GM10266 (cell line): Measurements from ENCODE around the gene MAP3K15.

ENCODE experiments used
- DNase-seq: peaks from one replicate; pipeline ENCODE4 v3.0.0; 2012; ENCODE audit errors: extremely low spot score
- CTCF ChIP-seq: IDR thresholded peaks from 2 replicates; pipeline ENCODE4 v1.5.1; 2012; ENCODE audit warnings: mild to moderate bottlenecking, low read depth; ENCODE audit not compliant: control insufficient read depth, insufficient read depth; ENCODE audit errors: missing control alignments

The MAP3K15 gene

DNA sequence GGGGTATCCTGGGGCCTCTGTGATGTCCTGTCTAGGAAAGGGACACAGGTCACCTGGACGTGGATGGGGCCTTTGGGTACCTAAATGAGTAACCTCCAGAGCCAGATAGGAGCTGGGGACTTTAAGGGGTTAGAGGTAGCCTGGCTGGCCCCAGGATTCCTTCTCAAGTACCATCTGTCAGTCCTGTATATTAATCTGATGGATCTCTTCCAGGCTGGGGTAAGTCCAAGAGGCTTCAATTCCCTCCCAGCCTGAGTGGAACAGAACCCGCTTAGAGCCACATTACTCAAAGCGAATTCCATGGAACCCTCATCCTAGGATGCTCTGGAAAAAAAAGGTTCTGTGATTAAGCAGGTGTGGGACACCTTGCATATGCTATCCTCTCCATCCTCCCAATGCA is 24.8 kb upstream of the MAP3K15 start:
- no peak for TF ChIP-seq CTCF
- no peak for DNase-seq

GRCh38 chrX:19539665-19540064 is 24.4 kb upstream of the MAP3K15 start:
- DNase-seq, result no peak
- TF ChIP-seq CTCF, result no peak

- DNase-seq, result no peak
- TF ChIP-seq CTCF, result no peak
Measured at GRCh38 chrX:19535476-19535875, 20.2 kb upstream of the MAP3K15 start.

DNA sequence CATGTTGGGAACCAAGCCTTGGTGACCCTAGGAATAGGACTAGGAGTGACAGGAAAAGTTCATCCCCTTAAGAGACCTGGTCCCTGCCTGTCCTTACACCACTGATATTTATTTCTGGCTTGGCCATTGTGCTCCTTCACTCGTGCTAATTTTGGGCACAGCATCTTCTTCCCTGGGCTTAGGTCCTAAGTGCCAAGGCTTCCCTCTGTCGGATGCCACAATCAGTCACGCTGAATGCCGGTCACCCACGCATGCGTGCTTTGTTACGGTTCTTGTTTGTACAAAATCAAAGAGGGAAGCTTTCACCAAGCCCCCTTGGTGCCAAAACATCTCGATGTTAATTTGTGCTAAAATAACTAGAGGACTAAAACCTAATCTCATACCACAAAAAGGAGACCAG is 17.4 kb upstream of the MAP3K15 start:
- TF ChIP-seq CTCF, result no peak
- no peak for DNase-seq

GRCh38 chrX:19517965-19518364 is 2.7 kb upstream of the MAP3K15 start:
- TF ChIP-seq CTCF, result no peak
- DNase-seq, result no peak

DNA sequence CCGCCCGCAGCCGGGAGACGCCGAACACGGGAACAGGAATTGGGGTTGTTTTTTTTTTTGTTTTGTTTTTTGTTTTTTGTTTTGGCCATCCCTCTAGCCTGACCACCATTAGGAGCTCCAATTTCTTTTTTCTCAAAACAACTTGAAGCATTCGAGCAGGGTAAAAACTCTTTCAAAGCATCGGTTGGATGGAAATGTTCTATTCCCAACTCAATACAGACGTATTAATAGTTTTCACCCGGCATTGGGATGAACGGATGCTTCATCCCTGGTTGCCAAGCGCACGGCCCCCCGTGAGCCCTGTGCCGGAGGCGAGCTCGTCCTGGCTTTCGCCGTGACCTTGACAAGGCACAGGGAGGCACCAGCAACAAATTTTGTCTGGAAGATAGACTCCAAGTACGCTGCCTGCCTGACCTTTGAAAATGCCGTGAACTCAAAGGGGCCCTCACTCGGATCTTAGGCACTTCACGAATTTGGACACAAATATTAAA is 352 bp upstream of the MAP3K15 start:
- DNase-seq, result peak; percentile 7
- TF ChIP-seq CTCF, result peak; percentile 33

DNA sequence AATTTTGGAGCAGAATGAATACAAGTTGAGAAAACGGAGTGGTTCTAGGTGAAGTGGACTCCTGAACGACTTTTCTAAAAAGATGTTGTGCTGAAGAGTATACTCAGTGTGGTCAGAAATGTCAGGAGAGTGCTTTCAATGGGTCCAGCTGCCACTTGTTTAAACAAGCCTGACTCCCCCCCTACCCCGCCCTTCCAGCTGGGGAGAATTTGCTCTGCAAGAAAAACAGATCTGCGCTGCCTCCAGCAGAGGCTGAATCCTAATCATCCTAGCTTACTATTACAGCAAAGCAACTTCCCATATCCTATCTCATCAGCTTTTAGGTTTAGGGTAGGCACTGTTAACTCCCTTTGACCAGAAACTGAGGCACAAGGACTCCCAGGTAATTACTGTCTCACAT is 1.9 kb downstream of the MAP3K15 start:
- DNase-seq, result no peak
- TF ChIP-seq CTCF, result no peak
